NT2/D1 (cell line): ENCODE results near the gene EML1.

ENCODE experiments used
- SUZ12 ChIP-seq: IDR thresholded peaks from 2 replicates; pipeline ENCODE4 v1.6.1; 2011; ENCODE audit not compliant: insufficient read length, insufficient read depth; ENCODE audit errors: extremely low read depth
- YY1 ChIP-seq: IDR thresholded peaks from 2 replicates; pipeline ENCODE4 v1.6.1; 2011; ENCODE audit not compliant: insufficient read length, insufficient read depth
- ZNF274 ChIP-seq: IDR thresholded peaks from 2 replicates; pipeline ENCODE4 v1.6.1; 2011; ENCODE audit warnings: mild to moderate bottlenecking, low read depth, low read length

DNA sequence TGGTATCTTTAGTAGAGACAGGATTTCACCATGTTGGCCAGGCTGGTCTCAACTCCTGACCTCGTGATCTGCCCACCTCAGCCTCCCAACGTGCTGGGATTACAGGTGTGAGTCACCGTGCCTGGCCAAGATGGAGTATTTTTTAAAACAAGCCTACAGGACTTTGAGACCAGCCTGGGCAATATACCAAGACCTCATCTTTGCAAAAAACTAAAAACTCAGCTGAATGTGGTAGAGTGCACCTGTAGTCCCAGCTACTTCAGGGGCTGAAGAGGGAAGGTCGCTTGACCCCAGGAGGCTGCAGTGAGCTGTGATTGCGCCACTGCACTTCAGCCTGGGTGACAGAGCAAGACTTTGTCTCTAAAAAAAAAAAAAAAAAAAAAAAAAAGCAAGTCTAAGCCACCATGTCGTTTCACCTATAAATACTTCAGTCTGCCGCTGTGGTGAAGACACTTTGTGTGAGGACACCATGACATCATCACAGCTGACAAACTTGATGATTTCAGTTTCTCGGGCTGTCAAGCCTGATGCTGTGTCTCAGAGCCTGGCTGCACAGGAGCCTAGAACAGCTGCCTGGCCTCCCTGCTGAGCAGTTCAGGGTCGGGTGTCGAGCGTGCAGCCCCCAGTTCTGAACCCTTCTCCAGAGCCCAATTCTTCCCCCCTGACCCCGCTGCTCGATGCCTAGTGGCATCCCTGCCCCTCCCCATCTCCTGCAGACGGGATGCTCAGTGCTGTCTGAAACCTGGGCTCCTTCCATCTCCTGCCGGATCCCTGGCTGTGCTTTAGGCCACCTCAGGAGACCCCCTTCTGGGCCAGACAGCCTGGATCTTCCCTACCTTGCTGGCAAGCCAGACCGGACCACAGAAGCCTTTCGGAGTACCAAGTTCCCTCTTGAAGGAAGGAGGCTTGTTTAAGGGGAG lies 152.8 kb downstream of the EML1 start:
- TF ChIP-seq ZNF274 = no peak
- no peak for TF ChIP-seq SUZ12
- TF ChIP-seq YY1 = no peak
